WTC11 (cell line): Measurements from ENCODE around the gene SAMD4A.

Experiments used
- CTCF ChIP-seq: fragments of 200-600 bp; IDR thresholded peaks from 2 replicates; pipeline ENCODE4 v1.8.0; 2022; ENCODE audit warnings: antibody characterized with exemption
- FOXJ3 ChIP-seq: sonication (generic); formaldehyde crosslinking; IDR thresholded peaks from 2 replicates; pipeline ENCODE4 v1.9.0; 2021; ENCODE audit warnings: missing genetic modification reagents, mild to moderate bottlenecking, borderline replicate concordance
- NR1H2 ChIP-seq: sonication (generic); formaldehyde crosslinking; IDR thresholded peaks from 2 replicates; pipeline ENCODE4 v1.9.0; 2021; ENCODE audit warnings: mild to moderate bottlenecking, moderate library complexity, missing genetic modification reagents
- PRDM15 ChIP-seq: sonication (generic); formaldehyde crosslinking; IDR thresholded peaks from 2 replicates; pipeline ENCODE4 v1.8.0; 2022; ENCODE audit warnings: missing genetic modification reagents
- SMAD3 ChIP-seq: sonication (generic); formaldehyde crosslinking; IDR thresholded peaks from 2 replicates; pipeline ENCODE4 v1.8.0; 2022; ENCODE audit warnings: missing genetic modification reagents, mild to moderate bottlenecking, borderline replicate concordance
- ZBTB21 ChIP-seq: sonication (generic); formaldehyde crosslinking; IDR thresholded peaks from 2 replicates; pipeline ENCODE4 v1.8.1; 2023; ENCODE audit warnings: mild to moderate bottlenecking, missing genetic modification reagents, borderline replicate concordance
- ZNF512 ChIP-seq: sonication (generic); formaldehyde crosslinking; IDR thresholded peaks from 2 replicates; pipeline ENCODE4 v1.8.1; 2022; ENCODE audit warnings: missing genetic modification reagents, borderline replicate concordance
- TF ChIP-seq, protein P1 (sequence below): sonication (generic); formaldehyde crosslinking; IDR thresholded peaks from 2 replicates; pipeline ENCODE4 v1.8.1; 2023; ENCODE audit warnings: mild to moderate bottlenecking, missing genetic modification reagents, moderate library complexity
- TF ChIP-seq, protein P2 (sequence below): sonication (generic); formaldehyde crosslinking; IDR thresholded peaks from 2 replicates; pipeline ENCODE4 v1.8.1; 2023; ENCODE audit warnings: mild to moderate bottlenecking, missing genetic modification reagents, moderate library complexity
- TF ChIP-seq, protein P3 (sequence below): fragments of 250-450 bp; sonication (Bioruptor Pico); conservative IDR thresholded peaks from 2 replicates; pipeline ENCODE4 v1.9.0; 2021; ENCODE audit warnings: mild to moderate bottlenecking
- TF ChIP-seq, protein P4 (sequence below): sonication (generic); formaldehyde crosslinking; IDR thresholded peaks from 2 replicates; pipeline ENCODE4 v1.8.1; 2022; ENCODE audit warnings: low read depth, mild to moderate bottlenecking, moderate library complexity, missing genetic modification reagents, borderline replicate concordance
- TF ChIP-seq, protein P5 (sequence below): sonication (generic); formaldehyde crosslinking; IDR thresholded peaks from 2 replicates; pipeline ENCODE4 v1.8.1; 2023; ENCODE audit warnings: mild to moderate bottlenecking, missing genetic modification reagents
- TF ChIP-seq, protein P6 (sequence below): sonication (generic); formaldehyde crosslinking; IDR thresholded peaks from 2 replicates; pipeline ENCODE4 v1.8.0; 2023; ENCODE audit warnings: mild to moderate bottlenecking, missing genetic modification reagents

GRCh38 chr14:54653712-54654469 lies 87.0 kb downstream of the SAMD4A start:
- TF ChIP-seq CTCF: no peak
- no peak for TF ChIP-seq PRDM15 (CRISPR knock-in tag)
- TF ChIP-seq, protein P1, sequence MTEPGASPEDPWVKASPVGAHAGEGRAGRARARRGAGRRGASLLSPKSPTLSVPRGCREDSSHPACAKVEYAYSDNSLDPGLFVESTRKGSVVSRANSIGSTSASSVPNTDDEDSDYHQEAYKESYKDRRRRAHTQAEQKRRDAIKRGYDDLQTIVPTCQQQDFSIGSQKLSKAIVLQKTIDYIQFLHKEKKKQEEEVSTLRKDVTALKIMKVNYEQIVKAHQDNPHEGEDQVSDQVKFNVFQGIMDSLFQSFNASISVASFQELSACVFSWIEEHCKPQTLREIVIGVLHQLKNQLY (CRISPR knock-in tag): no peak
- TF ChIP-seq SMAD3 (CRISPR knock-in tag): no peak
- TF ChIP-seq, protein P2, sequence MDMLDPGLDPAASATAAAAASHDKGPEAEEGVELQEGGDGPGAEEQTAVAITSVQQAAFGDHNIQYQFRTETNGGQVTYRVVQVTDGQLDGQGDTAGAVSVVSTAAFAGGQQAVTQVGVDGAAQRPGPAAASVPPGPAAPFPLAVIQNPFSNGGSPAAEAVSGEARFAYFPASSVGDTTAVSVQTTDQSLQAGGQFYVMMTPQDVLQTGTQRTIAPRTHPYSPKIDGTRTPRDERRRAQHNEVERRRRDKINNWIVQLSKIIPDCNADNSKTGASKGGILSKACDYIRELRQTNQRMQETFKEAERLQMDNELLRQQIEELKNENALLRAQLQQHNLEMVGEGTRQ (CRISPR knock-in tag): no peak
- TF ChIP-seq NR1H2: no peak
- TF ChIP-seq, protein P3, sequence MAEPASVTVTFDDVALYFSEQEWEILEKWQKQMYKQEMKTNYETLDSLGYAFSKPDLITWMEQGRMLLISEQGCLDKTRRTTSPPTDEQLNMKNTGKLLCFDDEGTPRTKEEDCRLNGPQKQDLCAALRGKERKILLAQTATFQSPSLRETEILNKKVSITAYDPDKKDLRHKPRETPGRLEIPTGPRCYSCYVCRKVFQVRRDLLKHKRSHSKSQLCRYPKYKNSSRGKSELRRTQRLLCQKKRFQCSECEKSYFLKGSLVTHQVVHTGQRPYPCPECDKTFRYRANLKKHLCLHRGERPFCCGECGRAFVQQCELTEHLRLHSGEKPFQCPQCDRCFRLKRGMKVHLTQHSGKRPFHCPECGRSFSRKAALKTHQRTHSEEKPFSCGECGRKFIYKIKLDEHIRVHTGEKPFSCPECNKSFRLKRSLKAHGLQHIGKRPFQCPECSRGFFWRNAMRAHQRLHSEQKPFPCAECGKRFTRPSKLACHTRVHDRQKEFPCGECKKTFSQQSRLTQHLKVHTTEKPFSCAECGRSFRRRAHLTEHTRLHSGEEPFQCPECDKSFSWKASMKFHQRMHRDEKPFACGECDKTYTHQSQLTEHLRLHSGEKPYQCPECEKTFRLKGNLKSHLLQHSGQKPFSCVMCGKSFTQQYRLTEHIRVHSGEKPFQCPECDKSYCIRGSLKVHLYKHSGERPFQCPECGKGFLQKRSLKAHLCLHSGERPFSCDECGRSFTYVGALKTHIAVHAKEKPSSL: no peak
- TF ChIP-seq ZBTB21: no peak
- no peak for TF ChIP-seq ZNF512 (CRISPR knock-in tag)
- TF ChIP-seq, protein P4, sequence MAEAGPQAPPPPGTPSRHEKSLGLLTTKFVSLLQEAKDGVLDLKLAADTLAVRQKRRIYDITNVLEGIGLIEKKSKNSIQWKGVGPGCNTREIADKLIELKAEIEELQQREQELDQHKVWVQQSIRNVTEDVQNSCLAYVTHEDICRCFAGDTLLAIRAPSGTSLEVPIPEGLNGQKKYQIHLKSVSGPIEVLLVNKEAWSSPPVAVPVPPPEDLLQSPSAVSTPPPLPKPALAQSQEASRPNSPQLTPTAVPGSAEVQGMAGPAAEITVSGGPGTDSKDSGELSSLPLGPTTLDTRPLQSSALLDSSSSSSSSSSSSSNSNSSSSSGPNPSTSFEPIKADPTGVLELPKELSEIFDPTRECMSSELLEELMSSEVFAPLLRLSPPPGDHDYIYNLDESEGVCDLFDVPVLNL (CRISPR knock-in tag): no peak
- no peak for TF ChIP-seq FOXJ3
- TF ChIP-seq, protein P5, sequence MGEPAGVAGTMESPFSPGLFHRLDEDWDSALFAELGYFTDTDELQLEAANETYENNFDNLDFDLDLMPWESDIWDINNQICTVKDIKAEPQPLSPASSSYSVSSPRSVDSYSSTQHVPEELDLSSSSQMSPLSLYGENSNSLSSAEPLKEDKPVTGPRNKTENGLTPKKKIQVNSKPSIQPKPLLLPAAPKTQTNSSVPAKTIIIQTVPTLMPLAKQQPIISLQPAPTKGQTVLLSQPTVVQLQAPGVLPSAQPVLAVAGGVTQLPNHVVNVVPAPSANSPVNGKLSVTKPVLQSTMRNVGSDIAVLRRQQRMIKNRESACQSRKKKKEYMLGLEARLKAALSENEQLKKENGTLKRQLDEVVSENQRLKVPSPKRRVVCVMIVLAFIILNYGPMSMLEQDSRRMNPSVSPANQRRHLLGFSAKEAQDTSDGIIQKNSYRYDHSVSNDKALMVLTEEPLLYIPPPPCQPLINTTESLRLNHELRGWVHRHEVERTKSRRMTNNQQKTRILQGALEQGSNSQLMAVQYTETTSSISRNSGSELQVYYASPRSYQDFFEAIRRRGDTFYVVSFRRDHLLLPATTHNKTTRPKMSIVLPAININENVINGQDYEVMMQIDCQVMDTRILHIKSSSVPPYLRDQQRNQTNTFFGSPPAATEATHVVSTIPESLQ (CRISPR knock-in tag): no peak
- TF ChIP-seq, protein P6, sequence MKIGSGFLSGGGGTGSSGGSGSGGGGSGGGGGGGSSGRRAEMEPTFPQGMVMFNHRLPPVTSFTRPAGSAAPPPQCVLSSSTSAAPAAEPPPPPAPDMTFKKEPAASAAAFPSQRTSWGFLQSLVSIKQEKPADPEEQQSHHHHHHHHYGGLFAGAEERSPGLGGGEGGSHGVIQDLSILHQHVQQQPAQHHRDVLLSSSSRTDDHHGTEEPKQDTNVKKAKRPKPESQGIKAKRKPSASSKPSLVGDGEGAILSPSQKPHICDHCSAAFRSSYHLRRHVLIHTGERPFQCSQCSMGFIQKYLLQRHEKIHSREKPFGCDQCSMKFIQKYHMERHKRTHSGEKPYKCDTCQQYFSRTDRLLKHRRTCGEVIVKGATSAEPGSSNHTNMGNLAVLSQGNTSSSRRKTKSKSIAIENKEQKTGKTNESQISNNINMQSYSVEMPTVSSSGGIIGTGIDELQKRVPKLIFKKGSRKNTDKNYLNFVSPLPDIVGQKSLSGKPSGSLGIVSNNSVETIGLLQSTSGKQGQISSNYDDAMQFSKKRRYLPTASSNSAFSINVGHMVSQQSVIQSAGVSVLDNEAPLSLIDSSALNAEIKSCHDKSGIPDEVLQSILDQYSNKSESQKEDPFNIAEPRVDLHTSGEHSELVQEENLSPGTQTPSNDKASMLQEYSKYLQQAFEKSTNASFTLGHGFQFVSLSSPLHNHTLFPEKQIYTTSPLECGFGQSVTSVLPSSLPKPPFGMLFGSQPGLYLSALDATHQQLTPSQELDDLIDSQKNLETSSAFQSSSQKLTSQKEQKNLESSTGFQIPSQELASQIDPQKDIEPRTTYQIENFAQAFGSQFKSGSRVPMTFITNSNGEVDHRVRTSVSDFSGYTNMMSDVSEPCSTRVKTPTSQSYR (CRISPR knock-in tag): no peak
